WTC11 (cell line): ENCODE results near the gene ZNF599. TPM values are rescaled to one million over a fixed set of nuclear protein-coding genes. Genes with fewer than 3 reads are reported as not detected.

Experiments used
- ATAC-seq: fragments of 200-7000 bp; cut with Tn5 transposase; 2 replicates; pipeline ENCODE4 v1.10.0; 2021; ENCODE audit warnings: mild to moderate bottlenecking, moderate library complexity
- CTCF ChIA-PET: fragments of 300-600 bp; sonication (Branson Sonifier 250); formaldehyde crosslinking; loops from one replicate; lab custom pipeline; 2021; ENCODE audit warnings: antibody characterized with exemption; lab: Charles Lee
- POLR2A ChIA-PET: fragments of 350-600 bp; sonication (Branson Sonifier 250); formaldehyde crosslinking; loops from one replicate; lab custom pipeline; 2021; ENCODE audit warnings: antibody characterized with exemption; lab: Charles Lee
- DNase-seq: peaks from one replicate; pipeline ENCODE4 v3.0.0; 2021; ENCODE audit warnings: low spot score
- H3K27ac Mint-ChIP-seq: 2 replicates; pipeline ENCODE4 v1.8.0; 2021; ENCODE audit warnings: mixed read lengths
- H3K27me3 Mint-ChIP-seq: 2 replicates; pipeline ENCODE4 v1.8.0; 2021; ENCODE audit warnings: low read depth, mild to moderate bottlenecking, moderate library complexity, mixed read lengths
- H3K36me3 Mint-ChIP-seq: 2 replicates; pipeline ENCODE4 v1.8.0; 2021; ENCODE audit warnings: mixed read lengths
- H3K4me1 Mint-ChIP-seq: 2 replicates; pipeline ENCODE4 v1.8.0; 2022; ENCODE audit warnings: mixed read lengths
- H3K4me3 Mint-ChIP-seq: 2 replicates; pipeline ENCODE4 v1.8.0; 2021; ENCODE audit warnings: mild to moderate bottlenecking, moderate library complexity, mixed read lengths
- H3K9me3 Mint-ChIP-seq: 2 replicates; pipeline ENCODE4 v1.8.0; 2021; ENCODE audit warnings: mixed read lengths
- ARID4B ChIP-seq: sonication (generic); formaldehyde crosslinking; IDR thresholded peaks from 2 replicates; pipeline ENCODE4 v1.8.0; 2023; ENCODE audit warnings: missing genetic modification reagents, mild to moderate bottlenecking, borderline replicate concordance
- CREM ChIP-seq: sonication (generic); formaldehyde crosslinking; IDR thresholded peaks from 2 replicates; pipeline ENCODE4 v1.8.1; 2022; ENCODE audit warnings: mild to moderate bottlenecking, missing genetic modification reagents, moderate library complexity
- ETV6 ChIP-seq: sonication (generic); formaldehyde crosslinking; IDR thresholded peaks from 2 replicates; pipeline ENCODE4 v1.8.1; 2022; ENCODE audit warnings: mild to moderate bottlenecking, missing genetic modification reagents
- FOXJ3 ChIP-seq: sonication (generic); formaldehyde crosslinking; IDR thresholded peaks from 2 replicates; pipeline ENCODE4 v1.9.0; 2021; ENCODE audit warnings: missing genetic modification reagents, mild to moderate bottlenecking, borderline replicate concordance
- FOXP1 ChIP-seq: sonication (generic); formaldehyde crosslinking; IDR thresholded peaks from 2 replicates; pipeline ENCODE4 v1.8.0; 2022; ENCODE audit warnings: missing genetic modification reagents, mild to moderate bottlenecking, moderate library complexity, borderline replicate concordance
- GABPB1 ChIP-seq: sonication (generic); formaldehyde crosslinking; IDR thresholded peaks from 2 replicates; pipeline ENCODE4 v1.8.1; 2023; ENCODE audit warnings: mild to moderate bottlenecking, missing genetic modification reagents
- HMGA2 ChIP-seq: fragments of 250-450 bp; sonication (Bioruptor Pico); IDR thresholded peaks from 2 replicates; pipeline ENCODE4 v1.4.0; 2021; ENCODE audit warnings: mild to moderate bottlenecking, moderate library complexity
- HMGXB4 ChIP-seq: sonication (generic); formaldehyde crosslinking; IDR thresholded peaks from 2 replicates; pipeline ENCODE4 v1.8.1; 2023; ENCODE audit warnings: mild to moderate bottlenecking, moderate library complexity, missing genetic modification reagents
- MXD4 ChIP-seq: fragments of 250-450 bp; sonication (Bioruptor Pico); IDR thresholded peaks from 2 replicates; pipeline ENCODE4 v1.8.0; 2021; ENCODE audit warnings: mild to moderate bottlenecking, moderate library complexity, borderline replicate concordance
- NR1H2 ChIP-seq: sonication (generic); formaldehyde crosslinking; IDR thresholded peaks from 2 replicates; pipeline ENCODE4 v1.9.0; 2021; ENCODE audit warnings: mild to moderate bottlenecking, moderate library complexity, missing genetic modification reagents
- OVOL2 ChIP-seq: fragments of 250-450 bp; sonication (Bioruptor Pico); IDR thresholded peaks from 2 replicates; pipeline ENCODE4 v1.9.0; 2021; ENCODE audit warnings: mild to moderate bottlenecking, borderline replicate concordance
- PRDM15 ChIP-seq: sonication (generic); formaldehyde crosslinking; IDR thresholded peaks from 2 replicates; pipeline ENCODE4 v1.8.0; 2022; ENCODE audit warnings: missing genetic modification reagents
- SOX15 ChIP-seq: fragments of 250-450 bp; sonication (Bioruptor Pico); IDR thresholded peaks from 2 replicates; pipeline ENCODE4 v1.9.0; 2021; ENCODE audit warnings: mild to moderate bottlenecking
- SP1 ChIP-seq: sonication (generic); formaldehyde crosslinking; conservative IDR thresholded peaks from 2 replicates; pipeline ENCODE4 v1.8.1; 2022; ENCODE audit warnings: missing genetic modification reagents
- TEAD1 ChIP-seq: sonication (generic); formaldehyde crosslinking; IDR thresholded peaks from 2 replicates; pipeline ENCODE4 v1.8.0; 2022; ENCODE audit warnings: mild to moderate bottlenecking, missing genetic modification reagents
- TP53 ChIP-seq: sonication (generic); formaldehyde crosslinking; IDR thresholded peaks from 2 replicates; pipeline ENCODE4 v1.8.1; 2023; ENCODE audit warnings: mild to moderate bottlenecking, missing genetic modification reagents
- ZMAT4 ChIP-seq: fragments of 250-450 bp; sonication (Bioruptor Pico); IDR thresholded peaks from 2 replicates; pipeline ENCODE4 v1.9.0; 2021; ENCODE audit warnings: mild to moderate bottlenecking
- ZNF219 ChIP-seq: sonication (generic); formaldehyde crosslinking; IDR thresholded peaks from 2 replicates; pipeline ENCODE4 v1.8.0; 2023; ENCODE audit warnings: missing genetic modification reagents, mild to moderate bottlenecking, borderline replicate concordance
- ZNF232 ChIP-seq: sonication (generic); formaldehyde crosslinking; IDR thresholded peaks from 2 replicates; pipeline ENCODE4 v1.8.0; 2022; ENCODE audit warnings: mild to moderate bottlenecking, missing genetic modification reagents
- ZNF281 ChIP-seq: sonication (generic); formaldehyde crosslinking; IDR thresholded peaks from 2 replicates; pipeline ENCODE4 v1.8.0; 2023; ENCODE audit warnings: mild to moderate bottlenecking, missing genetic modification reagents
- ZNF317 ChIP-seq: sonication (generic); formaldehyde crosslinking; IDR thresholded peaks from 2 replicates; pipeline ENCODE4 v1.8.1; 2023; ENCODE audit warnings: low read depth, mild to moderate bottlenecking, moderate library complexity, missing genetic modification reagents, borderline replicate concordance
- ZNF396 ChIP-seq: fragments of 250-450 bp; sonication (Bioruptor Pico); IDR thresholded peaks from 2 replicates; pipeline ENCODE4 v1.8.0; 2021; ENCODE audit warnings: mild to moderate bottlenecking, moderate library complexity, borderline replicate concordance
- ZNF423 ChIP-seq: fragments of 250-450 bp; sonication (Bioruptor Pico); IDR thresholded peaks from 2 replicates; pipeline ENCODE4 v2.1.2; 2022; ENCODE audit warnings: mild to moderate bottlenecking, moderate library complexity
- total RNA-seq: library from RNA; stranded (reverse); gene quantifications from 3 replicates; pipeline ENCODE4 v1.2.3, GENCODE V29; 2021

ZNF599 gene
- total RNA-seq, 1 experiment from 2014 or later: 5.2 TPM

DNA sequence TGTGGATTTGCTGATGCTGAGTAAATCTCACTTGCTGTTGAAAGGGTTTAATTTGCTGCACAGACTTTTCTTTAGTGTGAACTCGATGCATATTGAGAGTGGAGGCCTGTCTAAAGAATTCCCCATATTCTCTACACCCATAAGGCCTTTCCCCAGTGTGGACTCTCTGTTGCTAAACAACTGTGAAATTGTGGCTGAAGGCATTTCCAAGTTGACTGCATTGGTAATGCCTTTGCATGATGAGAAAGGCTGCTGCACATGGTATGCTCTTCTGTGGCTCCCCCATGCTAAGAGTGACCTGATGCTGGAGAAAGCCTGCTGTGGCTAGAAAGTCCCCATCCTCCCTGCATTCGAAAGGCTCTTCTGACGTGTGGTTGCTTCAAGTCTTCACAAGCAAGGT lies 6.6 kb upstream of the ZNF599 start (continued):
- TF ChIP-seq TP53 (CRISPR knock-in tag): no peak

DNA sequence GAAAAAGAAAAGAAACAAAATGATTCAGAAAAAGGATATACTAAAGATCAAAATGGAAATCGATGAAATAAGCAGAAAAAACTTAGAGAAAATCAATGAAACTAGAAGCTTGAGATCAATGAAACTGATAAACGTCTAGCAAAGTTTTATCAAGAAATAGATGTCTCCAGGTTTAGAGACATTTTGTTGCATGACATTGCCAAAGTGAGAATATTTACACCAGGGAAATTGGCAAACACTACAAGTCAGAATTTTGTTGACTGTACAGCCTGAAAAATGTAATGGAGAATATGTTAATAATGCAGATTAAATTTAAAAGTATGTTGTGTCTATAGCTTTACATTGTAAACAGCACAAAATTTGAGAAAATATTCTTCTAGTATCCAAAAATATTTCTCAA lies 5.3 kb upstream of the ZNF599 start:
- DNase-seq (no peak), ATAC-seq (no peak)
- no peaks in the 10 kb centered on the region; the same call in 1 of the 2 replicates for H3K36me3 Mint-ChIP-seq
- no peak overlapping the region for H3K27ac Mint-ChIP-seq
- 0 out of 2 replicates have a peak, but pooled peaks cover under 1% of the 10 kb centered on the region for H3K4me1 Mint-ChIP-seq
- POLR2A ChIA-PET: no interaction called here
- CTCF ChIA-PET: no interaction called here
- peaks cover 68% of the 10 kb centered on the region for H3K9me3 Mint-ChIP-seq
- TF ChIP-seq TP53 (CRISPR knock-in tag) (no peak), ZNF232 (CRISPR knock-in tag) (no peak), PRDM15 (CRISPR knock-in tag) (no peak), OVOL2 (no peak), SP1 (CRISPR knock-in tag) (no peak), CREM (CRISPR knock-in tag) (no peak), ZNF423 (CRISPR knock-in tag) (no peak), ZNF219 (no peak), GABPB1 (CRISPR knock-in tag) (no peak), ZMAT4 (CRISPR knock-in tag) (no peak), FOXJ3 (CRISPR knock-in tag) (no peak), ETV6 (CRISPR knock-in tag) (no peak), ZNF317 (CRISPR knock-in tag) (no peak), MXD4 (no peak), FOXP1 (CRISPR knock-in tag) (no peak), HMGA2 (CRISPR knock-in tag) (no peak), HMGXB4 (CRISPR knock-in tag) (no peak), SOX15 (CRISPR knock-in tag) (no peak)
- H3K4me3 Mint-ChIP-seq: no peak overlapping the region
- peaks cover 40% of the 10 kb centered on the region for H3K27me3 Mint-ChIP-seq

- peaks cover 24% of the 10 kb centered on the region for H3K27me3 Mint-ChIP-seq
- ChIA-PET POLR2A (no interaction called here), CTCF (no interaction called here)
- ATAC-seq: no peak
- H3K9me3 Mint-ChIP-seq: peaks cover 45% of the 10 kb centered on the region
- H3K36me3 Mint-ChIP-seq: no peaks in the 10 kb centered on the region
- no peak overlapping the region for H3K4me3 Mint-ChIP-seq
- H3K27ac Mint-ChIP-seq: no peak overlapping the region
- peaks cover 11% of the 10 kb centered on the region for H3K4me1 Mint-ChIP-seq
- DNase-seq: no peak
- TF ChIP-seq ARID4B: no peak
- TF ChIP-seq ZNF396: no peak
- TF ChIP-seq TEAD1 (CRISPR knock-in tag): no peak
- no peak for TF ChIP-seq ZNF281
- no peak for TF ChIP-seq NR1H2 (CRISPR knock-in tag)
Observed at GRCh38 chr19:34774857-34775256, 1.8 kb upstream of the ZNF599 start.
